Lung (tissue), 12 donors: ENCODE data around the gene LHPP. TPM values are rescaled to one million over a fixed set of nuclear protein-coding genes. Genes with fewer than 3 reads are reported as not detected.

Experiments used
- ATAC-seq: fragments of 200-7000 bp; cut with Tn5 transposase; one replicate; pipeline ENCODE4 v1.9.1; 2020; ENCODE audit warnings: moderate number of reproducible peaks; ENCODE audit not compliant: insufficient read depth, low FRiP score
- DNase-seq, 3 donors: peaks; one replicate each; pipeline ENCODE4 v3.0.0-alpha.2; 2013 to 2017
- H3K27ac ChIP-seq, 2 donors: one replicate each; pipeline ENCODE4 v1.5.1; 2013; ENCODE audit warnings: mild to moderate bottlenecking in 2 of 2, moderate library complexity in 2 of 2, control low read depth in 1 of 2, inconsistent platforms in 1 of 2, low read depth in 1 of 2, low read length in 1 of 2
- H3K27me3 ChIP-seq, 3 donors: one replicate each; pipeline ENCODE4 v1.5.1; 2013; ENCODE audit warnings: low read length in 2 of 3; ENCODE audit not compliant: control insufficient read depth in 3 of 3, insufficient read depth in 3 of 3
- H3K36me3 ChIP-seq, 4 donors: one replicate each; pipeline ENCODE4 v1.5.1; 2013; ENCODE audit warnings: low read length in 4 of 4, mild to moderate bottlenecking in 1 of 4, moderate library complexity in 1 of 4; ENCODE audit not compliant: control insufficient read depth in 4 of 4, insufficient read depth in 4 of 4
- H3K4me1 ChIP-seq, 5 donors: one replicate each; pipeline ENCODE4 v1.5.1; 2013; ENCODE audit warnings: low read length in 5 of 5, mild to moderate bottlenecking in 2 of 5, moderate library complexity in 1 of 5; ENCODE audit not compliant: control insufficient read depth in 5 of 5, insufficient read depth in 5 of 5
- H3K4me3 ChIP-seq: one replicate; pipeline ENCODE4 v1.5.1; 2013; ENCODE audit warnings: mild to moderate bottlenecking, control low read depth, moderate library complexity
- H3K9ac ChIP-seq, 2 donors: one replicate each; pipeline ENCODE4 v1.5.1; 2013; ENCODE audit warnings: low read length in 2 of 2, control low read depth in 1 of 2; ENCODE audit not compliant: insufficient read depth in 1 of 2
- H3K9me3 ChIP-seq, 4 donors: one replicate each; pipeline ENCODE4 v1.5.1; 2013; ENCODE audit warnings: low read length in 3 of 4, mild to moderate bottlenecking in 1 of 4, moderate library complexity in 1 of 4; ENCODE audit not compliant: control insufficient read depth in 4 of 4, insufficient read depth in 3 of 4
- CTCF ChIP-seq: IDR thresholded peaks from 2 replicates; pipeline ENCODE4 v1.5.1; 2012; ENCODE audit warnings: mild to moderate bottlenecking; ENCODE audit errors: control extremely low read depth, extremely low read depth
- WGBS, 2 donors: extraction: QIAGEN DNeasy Blood & Tissue Kit; methylation state at CpG; one replicate each; pipeline ENCODE4 v1.1.7; 2013; 5-methylcytosine and 5-hydroxymethylcytosine counted together
- polyA plus RNA-seq, 2 donors: library from polyadenylated mRNA; stranded (reverse); fragments of 200-250 nt; gene quantifications; one replicate each; pipeline ENCODE4 v1.2.1, GENCODE V29; 2013
- total RNA-seq, 2 donors: library from RNA; depleted of rRNA in 1 of 2; stranded (reverse); fragments of >200 nt in 1 of 2; gene quantifications; one replicate each; pipeline ENCODE4 v1.2.1, GENCODE V29; 2014 to 2021
- donor health status: control.
- donor health status: control.
- donor health status: Bipolar disorder and iron deficiency.
- donor health status: healthy.
- donor health status: DM: yes; HTN: yes; CAD: no.

The LHPP gene
- total and polyA plus RNA-seq, 4 donors = 7.1 to 18.6 (median 14.8) TPM

- H3K4me1 ChIP-seq = peaks cover 0 to 2% (median 0%) of the 10 kb centered on the region in 5 donors
- DNase-seq = no peak
- no peaks in the 10 kb centered on the region for H3K9me3 ChIP-seq
- H3K27ac ChIP-seq = no peak overlapping the region
- WGBS, 2 donors = 94 to 95% methylated on average over 21 of the region's 21 CpGs
- H3K9ac ChIP-seq = no peak overlapping the region
- H3K4me3 ChIP-seq = no peak overlapping the region
- ATAC-seq = no peak
- no peaks in the 10 kb centered on the region for H3K36me3 ChIP-seq
- H3K27me3 ChIP-seq = no peaks in the 10 kb centered on the region
- no peak for TF ChIP-seq CTCF
These were observed 55.2 kb downstream of the LHPP start for GRCh38 chr10:124516746-124517397.

- 93 to 95% methylated on average over 6 of the region's 6 CpGs for WGBS, 2 donors
- H3K4me3 ChIP-seq = no peak overlapping the region
- no peaks in the 10 kb centered on the region for H3K36me3 ChIP-seq
- ATAC-seq (no peak), DNase-seq (no peak)
- H3K27me3 ChIP-seq = no peaks in the 10 kb centered on the region
- no peak overlapping the region for H3K27ac ChIP-seq
- no peak for TF ChIP-seq CTCF
- no peaks in the 10 kb centered on the region for H3K9me3 ChIP-seq
- no peak overlapping the region for H3K9ac ChIP-seq
- peaks cover 0 to 8% (median under 1%) of the 10 kb centered on the region in 5 donors for H3K4me1 ChIP-seq
These were observed 55.8 kb downstream of the LHPP start for GRCh38 chr10:124517461-124517860.

GRCh38 chr10:124517931-124518330 is 56.3 kb downstream of the LHPP start:
- H3K4me1 ChIP-seq = peaks cover 0 to 8% (median 2%) of the 10 kb centered on the region in 5 donors
- no peak for DNase-seq
- no peaks in the 10 kb centered on the region for H3K27me3 ChIP-seq
- no peak overlapping the region for H3K4me3 ChIP-seq
- TF ChIP-seq CTCF = no peak
- WGBS, 2 donors = 92 to 95% methylated on average over 9 of the region's 9 CpGs
- H3K9ac ChIP-seq = no peak overlapping the region
- no peak for ATAC-seq
- no peaks in the 10 kb centered on the region for H3K9me3 ChIP-seq
- no peaks in the 10 kb centered on the region for H3K36me3 ChIP-seq
- no peak overlapping the region for H3K27ac ChIP-seq

- Histone ChIP-seq H3K27me3 (no peaks in the 10 kb centered on the region), H3K4me3 (no peak overlapping the region), H3K9me3 (no peaks in the 10 kb centered on the region), H3K36me3 (no peaks in the 10 kb centered on the region), H3K27ac (no peak overlapping the region), H3K9ac (no peak overlapping the region), H3K4me1 (peaks cover 0 to 12% (median 5%) of the 10 kb centered on the region in 5 donors)
- DNase-seq (no peak), ATAC-seq (no peak)
- 95 to 96% methylated on average over 15 of the region's 15 CpGs for WGBS, 2 donors
- no peak for TF ChIP-seq CTCF
These were observed 56.7 kb downstream of the LHPP start for GRCh38 chr10:124518366-124518765.
